GM12878 (cell line): ENCODE data around the gene ATXN1L. TPM values are rescaled to one million over a fixed set of nuclear protein-coding genes. Genes with fewer than 3 reads are reported as not detected.

Experiments
- ATAC-seq: fragments of 200-7000 bp; cut with Tn5 transposase; 3 replicates; pipeline ENCODE4 v1.9.1; 2020; ENCODE audit warnings: mild to moderate bottlenecking, moderate library complexity
- BruUV-seq: library from RNA; stranded (reverse); fragments of 400-500 nt; replicated peaks from 2 replicates; lab custom pipeline; 2021; lab: Mats Ljungman, UMichigan
- CTCF ChIA-PET: fragments of 300-600 bp; sonication (Branson Sonifier 250); formaldehyde crosslinking; extraction: SDS; loops from one replicate; lab custom pipeline; 2021; ENCODE audit warnings: inconsistent platforms; lab: Yijun Ruan, JAX
- POLR2A ChIA-PET: fragments of 350-600 bp; formaldehyde crosslinking; extraction: SDS; loops from one replicate; lab custom pipeline; 2021; ENCODE audit warnings: inconsistent platforms; lab: Charles Lee
- RAD21 ChIA-PET: fragments of 300-600 bp; sonication (Branson Sonifier 250); formaldehyde crosslinking; loops from one replicate; lab custom pipeline; 2023; ENCODE audit warnings: antibody characterized with exemption; ENCODE audit not compliant: unreplicated experiment; lab: Charles Lee
- SMC1A ChIA-PET: fragments of 300-600 bp; sonication (Branson Sonifier 250); formaldehyde crosslinking; loops from one replicate; lab custom pipeline; 2023; ENCODE audit not compliant: unreplicated experiment, uncharacterized antibody; lab: Charles Lee
- DNase-seq: peaks from one replicate; pipeline ENCODE4 v3.0.0-alpha.2; 2011; ENCODE audit warnings: low read depth, low spot score
- FAIRE-seq: peaks from 3 replicates; lab custom pipeline; 2011; peaks lifted over from hg19 to GRCh38; lab: Jason Lieb, UNC
- H2AFZ ChIP-seq: 2 replicates; pipeline ENCODE4 v1.6.0; 2011; ENCODE audit warnings: low read depth, low read length, control low read depth; ENCODE audit not compliant: control insufficient read depth
- H3K27ac ChIP-seq: 2 replicates; pipeline ENCODE4 v1.5.1; 2011; ENCODE audit warnings: control low read depth; ENCODE audit not compliant: control insufficient read depth, insufficient read depth
- H3K27me3 ChIP-seq, 2 experiments: replicated peaks in 1 of 2; 2 replicates each; pipeline versions ENCODE4 v1.6.0 to v1.6.1; 2011; ENCODE audit warnings: low read length in 1 of 2; ENCODE audit not compliant: control insufficient read depth in 2 of 2, insufficient read depth in 2 of 2
- H3K36me3 ChIP-seq, 2 experiments: 2 replicates each; pipeline ENCODE4 v1.5.1; 2011; ENCODE audit warnings: low read length in 1 of 2; ENCODE audit not compliant: control insufficient read depth in 2 of 2, insufficient read depth in 2 of 2
- H3K4me1 ChIP-seq: 2 replicates; pipeline ENCODE4 v1.6.1; 2011; ENCODE audit warnings: mild to moderate bottlenecking, low read length, moderate library complexity, mixed read lengths; ENCODE audit not compliant: control insufficient read depth, insufficient read depth
- H3K4me2 ChIP-seq: 2 replicates; pipeline ENCODE4 v1.6.0; 2011; ENCODE audit warnings: control low read depth; ENCODE audit not compliant: control insufficient read depth, insufficient read depth
- H3K4me3 ChIP-seq: fragments of 200-600 bp; sonication (generic); 2 replicates; pipeline ENCODE4 v1.5.1; 2016
- H3K79me2 ChIP-seq: 2 replicates; pipeline ENCODE4 v1.6.0; 2011; ENCODE audit warnings: low read length; ENCODE audit not compliant: control insufficient read depth, insufficient read depth
- H3K9ac ChIP-seq: 2 replicates; pipeline ENCODE4 v1.8.0; 2011; ENCODE audit warnings: low read length, control low read depth, mixed read lengths; ENCODE audit not compliant: control insufficient read depth, insufficient read depth
- H3K9me3 ChIP-seq: replicated peaks from 3 replicates; pipeline ENCODE4 v1.5.1; 2011; ENCODE audit warnings: mild to moderate bottlenecking, low read length; ENCODE audit not compliant: control insufficient read depth, insufficient read depth
- H4K20me1 ChIP-seq: 2 replicates; pipeline ENCODE4 v1.6.0; 2011; ENCODE audit not compliant: control insufficient read depth, insufficient read depth
- CBX3 ChIP-seq: fragments of 200-600 bp; sonication (generic); IDR thresholded peaks from 2 replicates; pipeline ENCODE4 v1.6.1; 2016; ENCODE audit warnings: low read depth, borderline replicate concordance
- MYB ChIP-seq: fragments of 150-350 bp; IDR thresholded peaks from 2 replicates; pipeline ENCODE4 v1.6.1; 2014; ENCODE audit warnings: mild to moderate bottlenecking, low read depth, low read length, borderline replicate concordance
- POU2F2 ChIP-seq: IDR thresholded peaks from 3 replicates; pipeline ENCODE4 v1.6.1; 2011; ENCODE audit warnings: low read depth, mild to moderate bottlenecking, low read length, borderline replicate concordance
- SMAD1 ChIP-seq: fragments of 450-650 bp; IDR thresholded peaks from 2 replicates; pipeline ENCODE4 v1.6.1; 2018; ENCODE audit warnings: mild to moderate bottlenecking, low read depth; ENCODE audit not compliant: partially characterized antibody
- ZBED1 ChIP-seq: IDR thresholded peaks from 2 replicates; pipeline ENCODE4 v1.6.1; 2016; ENCODE audit warnings: borderline replicate concordance
- ZNF207 ChIP-seq: fragments of 450-650 bp; IDR thresholded peaks from 2 replicates; pipeline ENCODE4 v1.6.1; 2014; ENCODE audit warnings: antibody characterized with exemption, mild to moderate bottlenecking, borderline replicate concordance
- WGBS: methylation state at CpG from one replicate; pipeline ENCODE4 v1.1.6; 2016; ENCODE audit warnings: low lambda C conversion rate; ENCODE audit not compliant: insufficient replicate concordance, insufficient coverage; ENCODE audit errors: missing lambda C conversion rate; 5-methylcytosine and 5-hydroxymethylcytosine counted together
- in situ Hi-C: fragments of 300-500 bp; cut with MboI; formaldehyde crosslinking; loops from 9 replicates; pipeline ENCODE4 v1.14.3; 2018; ENCODE audit warnings: mixed read lengths
- intact Hi-C: fragments of 100-400 bp; cut with micrococcal nuclease; formaldehyde crosslinking; loops from one replicate; pipeline ENCODE4 v1.14.2; 2022; ENCODE audit not compliant: unreplicated experiment
- polyA plus RNA-seq, 11 experiments: library from polyadenylated mRNA; depleted of rRNA in 4 of 11; unstranded in 6 of 11; stranded (reverse) in 5 of 11; fragments of >200 nt; fragmentation: Nextera tagmentation in 4 of 11; fragmentation: Illumina TruSeq in 1 of 11; extraction: Ambion mirVana in 4 of 11; extraction: Trizol in 1 of 11; gene quantifications; 1 replicate in 1 of 11; 2 replicates in 10 of 11; pipeline versions ENCODE4 v1.2.1 to v1.2.3, GENCODE V29; 2011 to 2016; ENCODE audit warnings: inconsistent platforms in 2 of 11, missing spikeins in 2 of 11, low read depth in 1 of 11
- total RNA-seq, 4 experiments: library from RNA; depleted of rRNA in 3 of 4; stranded (reverse); fragments of >200 nt in 3 of 4; fragmentation: Illumina TruSeq in 1 of 4; extraction: Trizol in 1 of 4; gene quantifications; 2 replicates each; pipeline versions ENCODE4 v1.2.1 to v1.2.3, GENCODE V29; 2013 to 2021
- TF ChIP-seq, protein P1 (sequence below): IDR thresholded peaks from 2 replicates; pipeline ENCODE4 v1.6.1; 2012; ENCODE audit warnings: improper control_type of control experiment, low read depth, low read length; ENCODE audit not compliant: insufficient replicate concordance

ATXN1L gene
- total and polyA plus RNA-seq, 10 of the 15 experiments (the other 5 are each of a cell fraction or from before 2014, with no cell fraction given): 1.8 to 14.6 (median 9.2) TPM

- Histone ChIP-seq H2AFZ (no peak overlapping the region), H3K36me3 (no peaks in the 10 kb centered on the region), H3K79me2 (no peaks in the 10 kb centered on the region), H3K4me1 (peaks cover 31% of the 10 kb centered on the region), H4K20me1 (no peaks in the 10 kb centered on the region), H3K9me3 (no peaks in the 10 kb centered on the region), H3K9ac (no peak overlapping the region), H3K27me3 (no peaks in the 10 kb centered on the region), H3K4me3 (no peak overlapping the region), H3K27ac (no peak overlapping the region), H3K4me2 (no peak overlapping the region)
- DNase-seq (no peak), FAIRE-seq (no peak), ATAC-seq (no peak)
- in situ Hi-C loops (no loop called here), intact Hi-C loops (no loop called here)
- ChIA-PET POLR2A (interaction anchor here (0.6 to 1.1 kb wide), 4 partner anchors 13 to 226 kb away, joined by 3 to 6 read pairs (median 4); no protein-coding TSS in a partner anchor), SMC1A (interaction anchor here (0.7 to 3.8 kb wide), 7 partner anchors 10 to 122 kb away, joined by 3 to 21 read pairs (median 3); no protein-coding TSS in a partner anchor), RAD21 (interaction anchor here (0.9 to 1.2 kb wide), 4 partner anchors 8 to 24 kb away, joined by 3 to 6 read pairs (median 3); no protein-coding TSS in a partner anchor), CTCF (interaction anchor here (1.9 kb wide), 1 partner anchor 43 kb away, joined by 9 read pairs; no protein-coding TSS in a partner anchor)
- no TSS peak for BruUV-seq
- WGBS: 90% methylated on average over 7 of the region's 7 CpGs
- TF ChIP-seq CBX3 (no peak), MYB (no peak), POU2F2 (no peak), ZNF207 (no peak), ZBED1 (no peak), SMAD1 (no peak)
- TF ChIP-seq, protein P1, sequence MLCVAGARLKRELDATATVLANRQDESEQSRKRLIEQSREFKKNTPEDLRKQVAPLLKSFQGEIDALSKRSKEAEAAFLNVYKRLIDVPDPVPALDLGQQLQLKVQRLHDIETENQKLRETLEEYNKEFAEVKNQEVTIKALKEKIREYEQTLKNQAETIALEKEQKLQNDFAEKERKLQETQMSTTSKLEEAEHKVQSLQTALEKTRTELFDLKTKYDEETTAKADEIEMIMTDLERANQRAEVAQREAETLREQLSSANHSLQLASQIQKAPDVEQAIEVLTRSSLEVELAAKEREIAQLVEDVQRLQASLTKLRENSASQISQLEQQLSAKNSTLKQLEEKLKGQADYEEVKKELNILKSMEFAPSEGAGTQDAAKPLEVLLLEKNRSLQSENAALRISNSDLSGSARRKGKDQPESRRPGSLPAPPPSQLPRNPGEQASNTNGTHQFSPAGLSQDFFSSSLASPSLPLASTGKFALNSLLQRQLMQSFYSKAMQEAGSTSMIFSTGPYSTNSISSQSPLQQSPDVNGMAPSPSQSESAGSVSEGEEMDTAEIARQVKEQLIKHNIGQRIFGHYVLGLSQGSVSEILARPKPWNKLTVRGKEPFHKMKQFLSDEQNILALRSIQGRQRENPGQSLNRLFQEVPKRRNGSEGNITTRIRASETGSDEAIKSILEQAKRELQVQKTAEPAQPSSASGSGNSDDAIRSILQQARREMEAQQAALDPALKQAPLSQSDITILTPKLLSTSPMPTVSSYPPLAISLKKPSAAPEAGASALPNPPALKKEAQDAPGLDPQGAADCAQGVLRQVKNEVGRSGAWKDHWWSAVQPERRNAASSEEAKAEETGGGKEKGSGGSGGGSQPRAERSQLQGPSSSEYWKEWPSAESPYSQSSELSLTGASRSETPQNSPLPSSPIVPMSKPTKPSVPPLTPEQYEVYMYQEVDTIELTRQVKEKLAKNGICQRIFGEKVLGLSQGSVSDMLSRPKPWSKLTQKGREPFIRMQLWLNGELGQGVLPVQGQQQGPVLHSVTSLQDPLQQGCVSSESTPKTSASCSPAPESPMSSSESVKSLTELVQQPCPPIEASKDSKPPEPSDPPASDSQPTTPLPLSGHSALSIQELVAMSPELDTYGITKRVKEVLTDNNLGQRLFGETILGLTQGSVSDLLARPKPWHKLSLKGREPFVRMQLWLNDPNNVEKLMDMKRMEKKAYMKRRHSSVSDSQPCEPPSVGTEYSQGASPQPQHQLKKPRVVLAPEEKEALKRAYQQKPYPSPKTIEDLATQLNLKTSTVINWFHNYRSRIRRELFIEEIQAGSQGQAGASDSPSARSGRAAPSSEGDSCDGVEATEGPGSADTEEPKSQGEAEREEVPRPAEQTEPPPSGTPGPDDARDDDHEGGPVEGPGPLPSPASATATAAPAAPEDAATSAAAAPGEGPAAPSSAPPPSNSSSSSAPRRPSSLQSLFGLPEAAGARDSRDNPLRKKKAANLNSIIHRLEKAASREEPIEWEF: no peak
Observed at GRCh38 chr16:71840052-71840451, 5.7 kb upstream of the ATXN1L start.
